Activated CD4-positive, alpha-beta T cell treated with anti-CD3 and anti-CD28 coated beads, Interleukin-2, amount 50 U/mL, for 48 hours (primary cell): ENCODE results near the gene ADCK1.
"Not testable (repeated sequence)": the region's sequence is repeated elsewhere in the genome, so short reads cannot be mapped to it uniquely, and the experiment has no call there.

Experiments used
- DNase-seq, 2 experiments: peaks; one replicate each; pipeline ENCODE4 v3.0.0-alpha.2; 2020

The ADCK1 gene

GRCh38 chr14:77866932-77867331 lies 67.0 kb downstream of the ADCK1 start:
- no peak for DNase-seq

- no peak for DNase-seq
Measured at GRCh38 chr14:77867476-77867875, 67.6 kb downstream of the ADCK1 start.

GRCh38 chr14:77868552-77869285 lies 68.8 kb downstream of the ADCK1 start:
- no peak for DNase-seq

- DNase-seq: no peak
Measured at GRCh38 chr14:77869340-77869739, 69.4 kb downstream of the ADCK1 start.

GRCh38 chr14:77870646-77871045 lies 70.7 kb downstream of the ADCK1 start:
- no peak for DNase-seq

GRCh38 chr14:77872152-77872551 lies 72.2 kb downstream of the ADCK1 start:
- no peak for DNase-seq

- no peak for DNase-seq
Measured at GRCh38 chr14:77872983-77873382, 73.1 kb downstream of the ADCK1 start.

GRCh38 chr14:77878783-77879182 lies 78.9 kb downstream of the ADCK1 start:
- DNase-seq: no peak

- DNase-seq: no peak
Measured at GRCh38 chr14:77880056-77880455, 80.1 kb downstream of the ADCK1 start.

GRCh38 chr14:77882098-77882497 lies 82.2 kb downstream of the ADCK1 start:
- DNase-seq: no peak

- no peak for DNase-seq
Measured at GRCh38 chr14:77882636-77883035, 82.7 kb downstream of the ADCK1 start.

GRCh38 chr14:77883131-77883846 lies 83.4 kb downstream of the ADCK1 start:
- no peak for DNase-seq

- no peak for DNase-seq
Measured at GRCh38 chr14:77883847-77884238, 83.9 kb downstream of the ADCK1 start.

- no peak for DNase-seq
Measured at GRCh38 chr14:77885367-77885766, 85.5 kb downstream of the ADCK1 start.

GRCh38 chr14:77886010-77886409 lies 86.1 kb downstream of the ADCK1 start:
- DNase-seq: no peak

- not testable (repeated sequence) for DNase-seq
Measured at GRCh38 chr14:77888903-77889302, 89.0 kb downstream of the ADCK1 start.

- DNase-seq: no peak
Measured at GRCh38 chr14:77889971-77890442, 90.1 kb downstream of the ADCK1 start.

- DNase-seq: no peak
Measured at GRCh38 chr14:77890873-77891272, 91.0 kb downstream of the ADCK1 start.

- no peak for DNase-seq
Measured at GRCh38 chr14:77892381-77892871, 92.5 kb downstream of the ADCK1 start.

- no peak for DNase-seq
Measured at GRCh38 chr14:77892890-77893484, 93.1 kb downstream of the ADCK1 start.

- DNase-seq: no peak
Measured at GRCh38 chr14:77897374-77897773, 97.5 kb downstream of the ADCK1 start.

GRCh38 chr14:77902811-77903210 lies 102.9 kb downstream of the ADCK1 start:
- no peak for DNase-seq

GRCh38 chr14:77903221-77903620 lies 103.3 kb downstream of the ADCK1 start:
- DNase-seq: no peak
